GM21390 (cell line): ENCODE results near the gene NCKAP5.

Experiments
- ATAC-seq: cut with Tn5 transposase; IDR thresholded peaks from one replicate; pipeline ENCODE4 v1.9.1; 2021; ENCODE audit not compliant: unreplicated experiment

NCKAP5 gene

DNA sequence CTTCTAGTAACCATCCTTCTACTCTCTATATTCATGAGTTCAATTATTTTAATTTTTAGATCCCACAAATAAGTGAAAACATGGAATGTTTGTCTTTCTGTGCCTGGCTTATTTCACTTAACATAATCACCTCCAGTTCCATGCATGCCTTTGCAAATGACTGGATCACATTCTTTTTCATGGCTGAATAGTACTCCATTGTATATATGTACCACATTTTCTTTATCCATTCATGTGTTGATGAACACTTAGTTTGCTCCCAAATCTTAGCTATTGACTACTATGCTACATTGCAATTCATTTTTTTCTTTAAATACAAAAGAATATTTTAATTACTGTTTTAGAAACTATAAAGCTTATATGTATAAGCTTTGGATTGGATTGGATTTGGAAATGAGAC is 657.8 kb downstream of the NCKAP5 start:
- no peak for ATAC-seq

- no peak for ATAC-seq
These were observed 658.8 kb downstream of the NCKAP5 start for GRCh38 chr2:132909427-132909826.

DNA sequence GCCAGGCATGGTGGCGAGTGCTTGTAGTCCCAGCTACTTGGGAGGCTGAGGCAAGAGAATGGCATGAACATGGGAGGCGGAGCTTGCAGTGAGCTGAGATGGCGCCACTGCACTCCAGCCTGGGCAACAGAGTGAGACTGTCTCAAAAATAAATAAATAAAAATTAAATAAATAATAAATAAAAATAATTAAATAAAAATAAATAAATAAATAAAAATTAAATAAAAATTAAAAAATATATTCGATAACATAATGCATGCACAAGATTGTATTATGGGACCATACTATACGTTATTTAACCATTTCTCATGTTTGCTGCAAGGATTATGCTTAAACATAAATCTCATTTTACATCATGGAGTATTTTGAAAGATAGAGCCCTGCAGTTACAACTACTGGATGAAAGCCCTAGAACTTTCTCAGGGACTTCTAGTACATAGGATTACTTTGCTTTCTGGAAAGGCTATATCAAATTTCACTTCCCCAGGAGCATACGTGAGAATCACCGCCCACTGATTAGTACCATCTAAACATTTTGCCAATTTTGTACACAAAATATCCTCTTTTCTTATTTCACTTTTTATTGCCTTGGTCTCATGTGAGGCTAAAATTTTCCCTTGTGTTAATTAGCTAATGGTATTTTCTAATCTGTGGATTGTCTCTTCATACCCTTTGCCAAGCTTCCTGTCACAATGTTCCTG is 664.0 kb downstream of the NCKAP5 start:
- no peak for ATAC-seq

GRCh38 chr2:132902626-132903025 is 665.6 kb downstream of the NCKAP5 start:
- no peak for ATAC-seq

GRCh38 chr2:132901661-132902060 is 666.6 kb downstream of the NCKAP5 start:
- ATAC-seq = no peak

DNA sequence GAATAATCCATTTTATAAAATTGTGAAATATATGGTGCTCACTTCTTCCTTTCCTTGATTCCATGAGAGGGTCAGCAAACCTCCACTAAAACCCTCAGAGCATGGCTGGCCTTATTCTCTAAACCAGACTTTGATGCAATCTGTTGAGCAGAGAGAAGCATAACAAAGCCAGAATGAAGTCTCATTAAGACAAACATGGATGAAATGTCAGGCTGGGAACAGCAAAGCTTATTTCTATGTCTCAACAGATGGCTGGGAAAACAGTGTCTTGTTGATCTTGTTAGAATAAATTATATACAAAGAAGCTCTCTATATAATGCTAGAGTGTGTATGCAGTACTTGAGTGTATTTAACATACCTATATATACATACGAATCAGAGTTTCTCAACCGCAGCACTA is 671.2 kb downstream of the NCKAP5 start:
- no peak for ATAC-seq

DNA sequence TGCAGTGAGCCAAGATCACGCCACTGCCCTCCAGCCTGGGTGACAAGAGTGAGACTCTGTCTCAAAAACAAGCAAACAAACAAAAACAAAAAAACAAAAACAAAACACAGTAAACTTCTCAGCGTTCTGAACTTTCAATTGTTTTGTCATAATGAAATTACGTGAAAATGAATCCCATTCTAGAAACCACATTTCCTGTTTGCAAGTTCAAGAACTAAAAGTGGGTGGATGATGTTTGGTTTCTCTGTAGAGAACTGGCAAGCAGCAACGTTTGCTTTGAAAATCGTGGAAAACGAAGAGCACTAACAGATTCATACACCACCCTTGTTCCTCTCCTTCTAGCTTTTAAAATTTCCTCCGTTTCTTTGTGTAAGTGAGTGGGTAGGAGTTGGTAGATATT is 672.2 kb downstream of the NCKAP5 start:
- ATAC-seq = no peak

- ATAC-seq = no peak
These were observed 676.8 kb downstream of the NCKAP5 start for GRCh38 chr2:132891498-132891897.

- ATAC-seq = no peak
These were observed 681.7 kb downstream of the NCKAP5 start for GRCh38 chr2:132886574-132886973.

GRCh38 chr2:132884705-132885104 is 683.6 kb downstream of the NCKAP5 start:
- ATAC-seq = no peak

- ATAC-seq = no peak
These were observed 684.0 kb downstream of the NCKAP5 start for GRCh38 chr2:132884292-132884691.

GRCh38 chr2:132883430-132883829 is 684.8 kb downstream of the NCKAP5 start:
- no peak for ATAC-seq

- ATAC-seq = no peak
These were observed 686.7 kb downstream of the NCKAP5 start for GRCh38 chr2:132881546-132881945.

- no peak for ATAC-seq
These were observed 690.3 kb downstream of the NCKAP5 start for GRCh38 chr2:132877923-132878322.

GRCh38 chr2:132876745-132877391 is 691.4 kb downstream of the NCKAP5 start:
- no peak for ATAC-seq

GRCh38 chr2:132875193-132875592 is 693.1 kb downstream of the NCKAP5 start:
- no peak for ATAC-seq

DNA sequence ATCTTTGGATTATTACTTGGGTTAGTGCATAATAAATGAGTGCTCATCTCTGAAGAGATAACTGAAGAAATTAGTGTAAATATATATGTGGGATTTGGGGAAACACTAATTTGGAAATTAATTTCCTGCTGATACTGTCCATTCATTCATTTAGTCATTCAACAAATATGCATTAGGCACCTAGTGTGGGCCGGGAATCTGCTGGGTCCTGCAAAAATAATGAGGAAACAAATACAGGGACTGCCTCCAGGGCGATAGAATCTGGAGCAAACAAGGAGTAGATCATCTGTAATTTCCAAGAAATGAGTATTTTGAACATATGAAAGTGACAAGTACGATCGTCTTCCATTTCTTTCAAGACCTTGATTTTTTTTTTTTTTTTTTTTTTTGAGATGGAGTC is 694.5 kb downstream of the NCKAP5 start:
- no peak for ATAC-seq

DNA sequence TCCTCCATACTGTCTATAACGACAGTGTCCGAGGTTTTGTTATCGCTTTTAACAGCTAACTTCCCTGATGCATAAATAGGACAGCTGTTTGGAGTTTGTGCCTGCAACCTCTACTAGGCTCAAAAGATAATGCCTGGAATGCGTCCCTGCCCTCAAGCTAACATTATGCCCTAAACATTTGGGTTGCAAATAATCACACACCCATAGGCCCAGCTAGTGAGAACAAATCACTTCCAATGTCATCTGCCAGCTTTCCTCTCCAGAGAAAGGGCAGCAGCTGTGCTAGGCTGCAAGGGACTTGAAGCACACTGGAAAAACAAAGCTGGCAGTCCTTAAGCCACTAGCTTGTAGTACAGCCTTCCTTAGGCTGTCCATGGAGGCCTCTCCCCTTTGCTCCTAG is 696.4 kb downstream of the NCKAP5 start:
- ATAC-seq = no peak

- no peak for ATAC-seq
These were observed 704.3 kb downstream of the NCKAP5 start for GRCh38 chr2:132863961-132864360.

- no peak for ATAC-seq
These were observed 708.0 kb downstream of the NCKAP5 start for GRCh38 chr2:132860220-132860619.

DNA sequence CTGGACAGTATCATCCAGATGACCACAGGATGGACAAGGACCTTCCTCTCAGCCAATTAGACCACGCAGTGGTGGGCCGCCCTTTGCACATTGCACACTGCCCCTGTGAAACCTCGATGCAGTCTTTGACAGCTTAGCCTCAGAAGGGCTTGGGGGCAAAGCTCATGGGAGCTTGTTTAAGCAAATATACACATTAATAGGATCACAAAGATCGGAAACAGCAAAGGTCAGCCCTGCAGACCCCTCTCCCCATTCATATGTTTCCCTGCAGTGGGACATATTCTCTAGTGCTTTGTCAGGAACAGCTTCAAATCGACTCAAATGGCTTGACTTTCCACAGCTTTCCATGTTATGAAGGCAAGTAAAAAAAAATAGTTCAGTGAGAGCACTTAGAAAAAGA is 708.7 kb downstream of the NCKAP5 start:
- no peak for ATAC-seq

DNA sequence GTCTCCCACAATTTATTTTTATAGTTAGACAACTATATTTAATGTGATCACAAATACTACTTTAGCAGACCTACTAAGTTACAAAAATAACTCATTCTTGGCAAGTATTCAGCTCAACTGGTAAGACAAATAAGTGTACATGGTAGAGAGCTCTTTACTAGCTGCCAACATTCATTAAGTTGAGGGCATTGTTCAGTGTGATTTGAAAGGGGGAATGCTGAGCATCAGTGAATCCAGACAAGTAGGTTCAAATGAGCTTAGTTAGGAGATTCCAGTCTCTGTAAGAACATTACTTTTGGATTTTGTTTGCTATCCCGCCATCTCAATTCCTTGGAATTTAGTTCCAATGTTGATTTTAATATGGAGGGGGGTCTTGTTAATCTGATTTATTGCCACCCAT is 710.9 kb downstream of the NCKAP5 start:
- ATAC-seq = no peak

GRCh38 chr2:132850688-132851087 is 717.6 kb downstream of the NCKAP5 start:
- no peak for ATAC-seq
